ENCODE data around the gene SREK1. TPM values are rescaled to one million over a fixed set of nuclear protein-coding genes. Genes with fewer than 3 reads are reported as not detected.

Gene SREK1
- total and polyA plus RNA-seq, 12 donors, result 12.6 to 59.8 (median 26.9) TPM

- no peaks in the 10 kb centered on the region for H3K27me3 ChIP-seq
- H3K9me3 ChIP-seq, result no peaks in the 10 kb centered on the region
- ATAC-seq (no peak), DNase-seq (no peak)
- H3K4me1 ChIP-seq, result peaks cover 0 to 13% (median 0%) of the 10 kb centered on the region in 9 donors
- peaks cover 0 to 99% (median 31%) of the 10 kb centered on the region in 9 donors for H3K36me3 ChIP-seq
- no peak overlapping the region for H3K4me3 ChIP-seq
- no peak overlapping the region for H3K27ac ChIP-seq
- no peak for TF ChIP-seq CTCF (IDR thresholded peaks at IDR 0.05)
- intact Hi-C loops (cut with DNase I), result loop anchor here in 3 of 10 donors (10.0 kb wide), 4 partner anchors 134 to 1026 kb away; no protein-coding TSS in a partner anchor
- WGBS, 2 donors, result 67 to 72% methylated on average over 1 of the region's 1 CpG
Measured at GRCh38 chr5:66178799-66179198, 34.7 kb downstream of the SREK1 start.

GRCh38 chr5:66179297-66180051 is 35.4 kb downstream of the SREK1 start:
- intact Hi-C loops (cut with DNase I), result loop anchor here in 3 of 10 donors (10.0 kb wide), 4 partner anchors 135 to 1025 kb away; no protein-coding TSS in a partner anchor
- no peaks in the 10 kb centered on the region for H3K27me3 ChIP-seq
- peaks cover 0 to 98% (median 31%) of the 10 kb centered on the region in 9 donors for H3K36me3 ChIP-seq
- no peak for TF ChIP-seq CTCF (IDR thresholded peaks at IDR 0.05)
- ATAC-seq (no peak), DNase-seq (no peak)
- WGBS, 2 donors, result 77 to 81% methylated on average over 1 of the region's 1 CpG
- H3K4me3 ChIP-seq, result no peak overlapping the region
- peaks cover 0 to 10% (median 0%) of the 10 kb centered on the region in 9 donors for H3K4me1 ChIP-seq
- no peaks in the 10 kb centered on the region for H3K9me3 ChIP-seq
- H3K27ac ChIP-seq, result no peak overlapping the region

GRCh38 chr5:66180282-66181155 is 36.4 kb downstream of the SREK1 start:
- Histone ChIP-seq H3K27me3 (no peaks in the 10 kb centered on the region), H3K36me3 (peaks cover 0 to 87% (median 31%) of the 10 kb centered on the region in 9 donors), H3K27ac (no peak overlapping the region), H3K9me3 (no peaks in the 10 kb centered on the region), H3K4me3 (no peak overlapping the region), H3K4me1 (peaks cover 0 to 6% (median 0%) of the 10 kb centered on the region in 9 donors)
- no peak for TF ChIP-seq CTCF (IDR thresholded peaks at IDR 0.05)
- no peak for ATAC-seq
- 92 to 93% methylated on average over 3 of the region's 3 CpGs for WGBS, 2 donors
- no peak for DNase-seq
- intact Hi-C loops (cut with DNase I), result no loop called here

- Histone ChIP-seq H3K36me3 (peaks cover 0 to 31% (median 0%) of the 10 kb centered on the region in 9 donors), H3K4me1 (no peaks in the 10 kb centered on the region), H3K4me3 (no peak overlapping the region), H3K27me3 (no peaks in the 10 kb centered on the region), H3K9me3 (no peaks in the 10 kb centered on the region), H3K27ac (no peak overlapping the region)
- WGBS, 2 donors, result 84 to 88% methylated on average over 3 of the region's 3 CpGs
- TF ChIP-seq CTCF (IDR thresholded peaks at IDR 0.05), result no peak
- intact Hi-C loops (cut with DNase I), result no loop called here
- DNase-seq, result no peak
- ATAC-seq, result no peak
Measured at GRCh38 chr5:66186108-66186507, 42.0 kb downstream of the SREK1 start.

Measured in heart right ventricle (tissue), 16 donors.